HepG2 (cell line): ENCODE measurements around the gene CDR2L. TPM values are rescaled to one million over a fixed set of nuclear protein-coding genes. Genes with fewer than 3 reads are reported as not detected.

Experiments used
- CCAR2 ChIP-seq: fragments of 200-400 bp; formaldehyde crosslinking; optimal IDR thresholded peaks from 2 replicates; pipeline ENCODE3; 2018; ENCODE audit warnings: low read depth, mild to moderate bottlenecking, low read length, moderate library complexity
- CEBPB ChIP-seq: IDR thresholded peaks from 2 replicates; pipeline ENCODE4 v1.6.1; 2011; ENCODE audit warnings: low read depth, low read length, improper control_type of control experiment, borderline replicate concordance
- FOXP1 ChIP-seq, 2 experiments: fragments of 450-650 bp in 1 of 2; IDR thresholded peaks; 2 replicates each; pipeline ENCODE4 v1.6.1; 2017 to 2018; ENCODE audit warnings: antibody characterized with exemption in 1 of 2
- GLMP ChIP-seq: sonication (generic); formaldehyde crosslinking; IDR thresholded peaks from 2 replicates; pipeline ENCODE4 v1.9.0; 2021; ENCODE audit warnings: missing genetic modification reagents, mild to moderate bottlenecking, borderline replicate concordance
- HNF4A ChIP-seq: sonication (generic); formaldehyde crosslinking; IDR thresholded peaks from 2 replicates; pipeline ENCODE4 v1.4.0; 2020; ENCODE audit warnings: missing genetic modification reagents
- HNF4G ChIP-seq, 2 experiments: sonication (generic) in 1 of 2; formaldehyde crosslinking in 1 of 2; IDR thresholded peaks; 2 replicates each; pipeline versions ENCODE4 v1.4.0 to v1.6.1; 2011 to 2020; ENCODE audit warnings: borderline replicate concordance in 2 of 2, low read depth in 2 of 2, mild to moderate bottlenecking in 2 of 2, low read length in 1 of 2, missing genetic modification reagents in 1 of 2, moderate library complexity in 1 of 2
- HOXA9 ChIP-seq: sonication (generic); formaldehyde crosslinking; IDR thresholded peaks from 2 replicates; pipeline ENCODE4 v1.8.1; 2022; ENCODE audit warnings: missing genetic modification reagents, mild to moderate bottlenecking, moderate library complexity, borderline replicate concordance
- KDM6A ChIP-seq: IDR thresholded peaks from 2 replicates; pipeline ENCODE4 v1.6.1; 2016; ENCODE audit warnings: low read depth
- NBN ChIP-seq: fragments of 450-650 bp; conservative IDR thresholded peaks from 2 replicates; pipeline ENCODE4 v1.6.1; 2017
- RFXANK ChIP-seq: IDR thresholded peaks from 2 replicates; pipeline ENCODE4 v1.6.1; 2016
- SAFB2 ChIP-seq: sonication (generic); formaldehyde crosslinking; IDR thresholded peaks from 2 replicates; pipeline ENCODE4 v1.5.1; 2020; ENCODE audit warnings: missing genetic modification reagents, low read depth, mild to moderate bottlenecking, borderline replicate concordance
- SOX5 ChIP-seq: IDR thresholded peaks from 2 replicates; pipeline ENCODE4 v1.6.1; 2016; ENCODE audit warnings: borderline replicate concordance
- TCF7L2 ChIP-seq: IDR thresholded peaks from 2 replicates; pipeline ENCODE4 v1.6.1; 2011; ENCODE audit warnings: mild to moderate bottlenecking, low read depth, low read length, moderate library complexity
- ZBTB26 ChIP-seq: IDR thresholded peaks from 2 replicates; pipeline ENCODE4 v1.6.1; 2016; ENCODE audit warnings: missing compliant biosample characterization, missing genetic modification reagents, borderline replicate concordance
- ZBTB37 ChIP-seq: sonication (generic); formaldehyde crosslinking; IDR thresholded peaks from 2 replicates; pipeline ENCODE4 v1.4.0; 2020; ENCODE audit warnings: mild to moderate bottlenecking, missing genetic modification reagents
- ZC3H13 ChIP-seq: sonication (generic); formaldehyde crosslinking; IDR thresholded peaks from 2 replicates; pipeline ENCODE4 v1.8.1; 2023; ENCODE audit warnings: mild to moderate bottlenecking, missing genetic modification reagents, moderate library complexity
- ZFP91 ChIP-seq: sonication (generic); formaldehyde crosslinking; IDR thresholded peaks from 2 replicates; pipeline ENCODE4 v1.9.0; 2022; ENCODE audit warnings: missing genetic modification reagents, mild to moderate bottlenecking, borderline replicate concordance
- ZMYM3 ChIP-seq: sonication (generic); formaldehyde crosslinking; IDR thresholded peaks from 2 replicates; pipeline ENCODE4 v1.5.1; 2020; ENCODE audit warnings: mild to moderate bottlenecking, missing genetic modification reagents
- ZNF251 ChIP-seq: sonication (generic); formaldehyde crosslinking; IDR thresholded peaks from 2 replicates; pipeline ENCODE4 v1.9.0; 2021; ENCODE audit warnings: mild to moderate bottlenecking, missing genetic modification reagents
- ZNF326 ChIP-seq: sonication (generic); formaldehyde crosslinking; IDR thresholded peaks from 2 replicates; pipeline ENCODE4 v1.4.0; 2020; ENCODE audit warnings: missing genetic modification reagents, borderline replicate concordance
- ZNF841 ChIP-seq: sonication (generic); formaldehyde crosslinking; IDR thresholded peaks from 2 replicates; pipeline ENCODE4 v1.8.1; 2023; ENCODE audit warnings: missing genetic modification reagents, borderline replicate concordance
- polyA plus RNA-seq, 8 experiments: library from polyadenylated mRNA; depleted of rRNA in 3 of 8; stranded (reverse) in 7 of 8; unstranded in 1 of 8; fragments of >200 nt; fragmentation: Illumina TruSeq in 4 of 8; extraction: Trizol in 4 of 8; gene quantifications; 2 replicates each; pipeline versions ENCODE4 v1.2.1 to v1.2.3, GENCODE V29; 2011 to 2016; ENCODE audit warnings: low read depth in 4 of 8, missing spikeins in 1 of 8, mixed read lengths in 1 of 8; ENCODE audit not compliant: insufficient read depth in 1 of 8
- total RNA-seq, 5 experiments: library from RNA; depleted of rRNA; stranded (reverse); fragments of >200 nt; fragmentation: Illumina TruSeq; extraction: Trizol; gene quantifications; 2 replicates each; pipeline ENCODE4 v1.2.3, GENCODE V29; 2016; ENCODE audit warnings: low read depth in 1 of 5
- TF ChIP-seq, protein P1 (sequence below): sonication (generic); formaldehyde crosslinking; IDR thresholded peaks from 2 replicates; pipeline ENCODE4 v1.4.0; 2020; ENCODE audit warnings: missing genetic modification reagents

Gene CDR2L
- total and polyA plus RNA-seq, 2 of the 13 experiments (the other 11 are each of a cell fraction or from before 2014, with no cell fraction given), result 1.9 to 2.1 TPM

DNA sequence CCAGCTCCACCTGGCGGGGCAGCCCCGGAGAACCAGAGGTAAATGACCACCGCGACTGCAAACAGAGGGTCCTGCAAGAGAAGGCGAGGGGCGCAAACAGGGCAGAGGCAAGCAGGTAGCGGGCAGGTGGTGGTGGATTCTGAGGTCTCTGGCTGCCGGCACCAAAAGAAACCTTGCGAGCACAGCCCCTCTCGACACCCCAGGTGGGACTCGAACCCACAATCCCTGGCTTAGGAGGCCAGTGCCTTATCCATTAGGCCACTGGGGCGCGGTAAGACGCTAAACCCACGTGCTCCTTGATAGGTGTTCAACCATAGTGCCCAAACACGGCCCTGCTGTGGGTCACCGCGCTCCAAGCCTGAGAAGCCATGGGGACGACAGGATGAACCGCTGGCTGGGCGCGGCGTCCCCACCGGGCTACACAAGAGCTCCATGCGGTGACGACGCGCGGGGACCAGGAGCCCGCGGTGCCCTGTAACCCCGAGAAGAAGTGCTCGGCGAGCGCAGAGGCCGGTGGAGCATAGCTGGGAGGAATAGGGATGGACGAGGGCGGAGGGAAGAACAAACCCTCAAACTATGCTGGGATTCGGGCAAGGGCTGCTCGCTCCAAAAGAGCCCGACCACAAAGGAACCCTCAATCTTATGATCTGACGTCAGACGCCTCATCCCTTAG, 46.9 kb downstream of the CDR2L start (continued):
- TF ChIP-seq HNF4A (CRISPR knock-in tag) (peak; percentile 32), ZNF841 (CRISPR knock-in tag) (no peak), FOXP1 (IDR thresholded peaks at IDR 0.05) (no peak), FOXP1 (CRISPR knock-in tag; IDR thresholded peaks at IDR 0.05) (0 out of 2 replicates have a peak, but pooled peaks have one; percentile 45), ZNF251 (CRISPR knock-in tag) (peak; percentile 84; the same call in 1 of the 2 replicates), KDM6A (no peak; the same call in 1 of the 2 replicates), ZBTB37 (CRISPR knock-in tag) (no peak), ZNF326 (CRISPR knock-in tag) (0 out of 2 replicates have a peak, but pooled peaks have one; percentile 52), CEBPB (no peak), TCF7L2 (no peak), CCAR2 (no peak), RFXANK (CRISPR knock-in tag) (0 out of 2 replicates have a peak, but pooled peaks have one; percentile 25), NBN (no peak), ZMYM3 (CRISPR knock-in tag) (peak; percentile 87), ZC3H13 (CRISPR knock-in tag) (no peak), ZFP91 (no peak; the same call in none of the 2 replicates), GLMP (CRISPR knock-in tag) (peak; percentile 62; the same call in 1 of the 2 replicates), ZBTB26 (peak; percentile 81; the same call in 1 of the 2 replicates), SOX5 (no peak), SAFB2 (CRISPR knock-in tag) (peak; percentile 92), HNF4G (IDR thresholded peaks at IDR 0.05; ENCODE audit: borderline replicate concordance, low read depth, low read length) (0 out of 2 replicates have a peak, but pooled peaks have one; percentile 9), HNF4G (CRISPR knock-in tag; IDR thresholded peaks at IDR 0.05; ENCODE audit: borderline replicate concordance, low read depth) (peak; percentile 67; the same call in 1 of the 2 replicates), HOXA9 (CRISPR knock-in tag) (no peak)
- TF ChIP-seq, protein P1, sequence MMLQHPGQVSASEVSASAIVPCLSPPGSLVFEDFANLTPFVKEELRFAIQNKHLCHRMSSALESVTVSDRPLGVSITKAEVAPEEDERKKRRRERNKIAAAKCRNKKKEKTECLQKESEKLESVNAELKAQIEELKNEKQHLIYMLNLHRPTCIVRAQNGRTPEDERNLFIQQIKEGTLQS (CRISPR knock-in tag), result peak; percentile 71
